Retinal pigment epithelial cell (primary cell): Measurements from ENCODE around the gene RNF223.
A peak's percentile ranks its signal among the peaks of the same experiment; 100 is the strongest.
"Not testable (repeated sequence)": the region's sequence is repeated elsewhere in the genome, so short reads cannot be mapped to it uniquely, and the experiment has no call there.

Experiments
- DNase-seq: peaks from one replicate; pipeline ENCODE4 v3.0.0-alpha.2; 2010; ENCODE audit warnings: low read depth
- H3K4me3 ChIP-seq: 2 replicates; pipeline ENCODE4 v1.5.1; 2011; ENCODE audit warnings: mild to moderate bottlenecking, low read length, control low read depth, moderate library complexity
- CTCF ChIP-seq: conservative IDR thresholded peaks from 2 replicates; pipeline ENCODE4 v1.5.1; 2011; ENCODE audit warnings: low read depth, low read length, control low read depth, inconsistent platforms

The RNF223 gene

GRCh38 chr1:1066403-1067283, 7.5 kb downstream of the RNF223 start:
- no peak for TF ChIP-seq CTCF
- DNase-seq = no peak
- no peak overlapping the region for H3K4me3 ChIP-seq

- H3K4me3 ChIP-seq, DNase-seq: not testable (repeated sequence)
Observed at GRCh38 chr1:1065940-1066304, 8.2 kb downstream of the RNF223 start.

GRCh38 chr1:1065265-1065939, 8.7 kb downstream of the RNF223 start:
- no peak overlapping the region for H3K4me3 ChIP-seq
- TF ChIP-seq CTCF = no peak
- no peak for DNase-seq

GRCh38 chr1:1063945-1064831, 9.9 kb downstream of the RNF223 start:
- H3K4me3 ChIP-seq = peak overlapping the region; percentile 25
- DNase-seq = peak; percentile 82
- peak; percentile 68 for TF ChIP-seq CTCF

GRCh38 chr1:1063261-1063944, 10.7 kb downstream of the RNF223 start:
- DNase-seq = no peak
- no peak for TF ChIP-seq CTCF
- no peak overlapping the region for H3K4me3 ChIP-seq

- no peak overlapping the region for H3K4me3 ChIP-seq
- TF ChIP-seq CTCF = no peak
- no peak for DNase-seq
Observed at GRCh38 chr1:1062348-1063163, 11.6 kb downstream of the RNF223 start.
